ENCODE data around the gene PASK.

PASK gene

DNA sequence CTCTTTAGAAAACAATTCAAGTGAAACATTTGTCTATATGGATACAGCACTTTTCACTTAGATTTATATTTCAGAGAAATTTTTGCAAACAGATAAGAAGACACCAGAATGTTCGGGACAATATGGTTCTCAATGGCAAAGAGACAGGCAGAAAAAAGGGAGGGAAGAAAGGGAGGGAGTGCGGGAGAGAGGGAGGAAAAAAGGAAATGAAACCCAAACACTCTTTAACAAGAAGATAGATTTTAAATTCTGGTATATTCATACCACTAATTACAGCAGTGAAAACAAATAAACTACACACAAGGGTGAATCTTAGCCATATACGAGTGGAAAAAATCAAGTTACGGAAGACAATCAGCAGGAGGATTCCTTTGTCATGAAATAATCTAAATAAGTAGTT, 3.0 kb downstream of the PASK start:
- H3K9me3 ChIP-seq (ENCODE audit: control insufficient read depth, insufficient read depth, low read depth, low read length): no peaks in the 10 kb centered on the region
- H3K4me3 ChIP-seq (ENCODE audit: low read depth, low read length): no peak overlapping the region
- H3K27me3 ChIP-seq (ENCODE audit: control insufficient read depth, insufficient read depth, low read length): peaks cover 2% of the 10 kb centered on the region; the same call in 1 of the 2 replicates
- H3K9ac ChIP-seq (ENCODE audit: low read length): no peak overlapping the region
- peaks cover 7% of the 10 kb centered on the region for H3K36me3 ChIP-seq (ENCODE audit: control insufficient read depth, insufficient read depth, low read length)
- no peak overlapping the region for H3K27ac ChIP-seq (ENCODE audit: low read depth, low read length)
- peaks cover 10% of the 10 kb centered on the region for H3K4me1 ChIP-seq (ENCODE audit: control insufficient read depth, insufficient read depth, low read length)

DNA sequence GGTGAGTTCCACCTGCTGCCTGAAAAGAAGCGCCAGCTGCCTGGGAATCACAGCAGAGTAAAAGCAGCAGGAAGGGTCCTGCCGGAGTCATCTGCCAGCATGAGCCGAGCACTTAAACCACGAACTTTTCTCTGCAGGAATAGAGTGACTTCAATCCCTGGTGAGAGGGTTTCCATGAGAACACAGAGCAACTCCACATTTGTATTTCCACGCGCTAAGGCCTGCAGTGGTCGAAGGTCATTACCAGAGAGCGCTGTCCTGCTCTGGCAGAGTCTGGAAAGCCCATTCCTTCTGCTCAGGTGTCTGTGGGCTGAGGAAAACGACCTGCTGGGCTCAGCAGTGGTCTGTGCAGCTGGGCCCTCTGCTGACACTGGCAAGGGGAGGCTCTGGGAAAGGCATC, 6.7 kb downstream of the PASK start:
- H3K36me3 ChIP-seq (ENCODE audit: control insufficient read depth, insufficient read depth, low read length): peaks cover 42% of the 10 kb centered on the region
- H3K9me3 ChIP-seq (ENCODE audit: control insufficient read depth, insufficient read depth, low read depth, low read length): no peaks in the 10 kb centered on the region
- no peaks in the 10 kb centered on the region for H3K4me1 ChIP-seq (ENCODE audit: control insufficient read depth, insufficient read depth, low read length)
- no peak overlapping the region for H3K9ac ChIP-seq (ENCODE audit: low read length)
- no peak overlapping the region for H3K27ac ChIP-seq (ENCODE audit: low read depth, low read length)
- H3K27me3 ChIP-seq (ENCODE audit: control insufficient read depth, insufficient read depth, low read length): no peaks in the 10 kb centered on the region
- no peak overlapping the region for H3K4me3 ChIP-seq (ENCODE audit: low read depth, low read length)

DNA sequence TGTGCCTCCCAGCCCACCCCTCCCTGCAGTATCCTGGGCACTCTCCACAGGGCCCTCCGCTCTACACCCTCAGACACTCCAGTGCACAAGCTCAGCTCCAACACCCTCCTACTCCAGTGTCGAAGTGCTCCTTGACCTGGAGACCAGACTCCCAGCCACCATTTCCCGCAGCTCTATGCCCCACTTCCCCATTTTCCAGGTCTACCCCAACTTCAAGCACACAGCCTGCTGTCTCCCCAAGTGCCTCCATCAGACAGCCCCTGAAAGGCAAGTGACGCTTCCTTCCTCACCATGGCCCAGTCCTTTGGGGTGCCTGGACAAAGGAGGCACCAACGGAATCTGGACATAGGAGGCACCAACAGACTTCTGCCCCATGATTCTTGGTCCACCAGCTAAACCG, 7.2 kb downstream of the PASK start:
- no peaks in the 10 kb centered on the region for H3K4me1 ChIP-seq (ENCODE audit: control insufficient read depth, insufficient read depth, low read length)
- H3K36me3 ChIP-seq (ENCODE audit: control insufficient read depth, insufficient read depth, low read length): peaks cover 47% of the 10 kb centered on the region
- no peak overlapping the region for H3K27ac ChIP-seq (ENCODE audit: low read depth, low read length)
- no peaks in the 10 kb centered on the region for H3K27me3 ChIP-seq (ENCODE audit: control insufficient read depth, insufficient read depth, low read length)
- no peak overlapping the region for H3K9ac ChIP-seq (ENCODE audit: low read length)
- no peaks in the 10 kb centered on the region for H3K9me3 ChIP-seq (ENCODE audit: control insufficient read depth, insufficient read depth, low read depth, low read length)
- no peak overlapping the region for H3K4me3 ChIP-seq (ENCODE audit: low read depth, low read length)

DNA sequence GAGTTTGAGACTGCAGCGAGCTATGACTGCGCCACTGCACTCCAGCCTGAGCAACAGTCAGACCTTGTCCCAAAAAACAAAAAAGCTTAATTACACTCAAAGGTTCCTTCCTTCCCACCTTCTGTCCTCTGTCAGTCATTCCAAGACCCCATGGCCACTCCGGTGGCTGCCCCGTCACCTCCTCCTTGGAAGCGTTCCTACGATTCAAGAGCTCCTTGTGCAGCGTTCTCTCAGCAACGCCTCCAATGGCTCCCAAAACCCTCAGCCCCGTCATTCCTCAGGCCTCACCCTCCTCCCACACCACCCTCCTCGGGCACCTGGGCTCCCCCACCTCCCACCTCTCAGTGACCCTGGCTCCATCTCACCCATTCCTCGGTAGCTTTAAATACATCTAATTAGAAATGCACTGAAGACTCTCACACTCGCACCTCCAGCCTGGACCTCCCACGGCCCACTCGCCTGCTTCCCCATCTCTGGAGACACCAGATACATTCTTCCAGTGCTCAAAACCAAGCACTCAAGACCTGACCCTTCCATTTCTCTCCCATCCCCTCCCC, 8.0 kb downstream of the PASK start:
- Histone ChIP-seq H3K4me1 (ENCODE audit: control insufficient read depth, insufficient read depth, low read length) (no peaks in the 10 kb centered on the region), H3K27me3 (ENCODE audit: control insufficient read depth, insufficient read depth, low read length) (no peaks in the 10 kb centered on the region), H3K9me3 (ENCODE audit: control insufficient read depth, insufficient read depth, low read depth, low read length) (no peaks in the 10 kb centered on the region), H3K27ac (ENCODE audit: low read depth, low read length) (no peak overlapping the region), H3K4me3 (ENCODE audit: low read depth, low read length) (no peak overlapping the region), H3K9ac (ENCODE audit: low read length) (no peak overlapping the region), H3K36me3 (ENCODE audit: control insufficient read depth, insufficient read depth, low read length) (peaks cover 55% of the 10 kb centered on the region)

DNA sequence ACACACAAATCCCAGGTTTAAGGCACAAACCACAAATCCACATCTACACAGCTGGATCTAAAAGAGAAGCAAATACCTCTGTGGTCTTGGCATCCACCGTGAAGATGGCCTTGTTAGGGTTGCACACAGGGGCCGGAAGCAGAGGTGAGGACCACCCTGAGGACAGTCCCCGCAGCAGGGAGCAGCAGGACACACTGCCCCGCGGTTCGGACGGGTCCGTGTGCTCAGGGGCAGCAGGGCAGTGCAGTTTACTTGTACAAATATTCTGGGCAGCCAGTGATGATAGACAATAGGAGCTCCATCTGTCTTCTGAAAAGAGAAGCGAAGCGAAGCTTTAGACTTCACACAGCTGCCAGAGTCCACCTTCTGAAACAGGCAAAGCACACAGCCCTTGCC, 8.8 kb downstream of the PASK start:
- no peak overlapping the region for H3K27ac ChIP-seq (ENCODE audit: low read depth, low read length)

DNA sequence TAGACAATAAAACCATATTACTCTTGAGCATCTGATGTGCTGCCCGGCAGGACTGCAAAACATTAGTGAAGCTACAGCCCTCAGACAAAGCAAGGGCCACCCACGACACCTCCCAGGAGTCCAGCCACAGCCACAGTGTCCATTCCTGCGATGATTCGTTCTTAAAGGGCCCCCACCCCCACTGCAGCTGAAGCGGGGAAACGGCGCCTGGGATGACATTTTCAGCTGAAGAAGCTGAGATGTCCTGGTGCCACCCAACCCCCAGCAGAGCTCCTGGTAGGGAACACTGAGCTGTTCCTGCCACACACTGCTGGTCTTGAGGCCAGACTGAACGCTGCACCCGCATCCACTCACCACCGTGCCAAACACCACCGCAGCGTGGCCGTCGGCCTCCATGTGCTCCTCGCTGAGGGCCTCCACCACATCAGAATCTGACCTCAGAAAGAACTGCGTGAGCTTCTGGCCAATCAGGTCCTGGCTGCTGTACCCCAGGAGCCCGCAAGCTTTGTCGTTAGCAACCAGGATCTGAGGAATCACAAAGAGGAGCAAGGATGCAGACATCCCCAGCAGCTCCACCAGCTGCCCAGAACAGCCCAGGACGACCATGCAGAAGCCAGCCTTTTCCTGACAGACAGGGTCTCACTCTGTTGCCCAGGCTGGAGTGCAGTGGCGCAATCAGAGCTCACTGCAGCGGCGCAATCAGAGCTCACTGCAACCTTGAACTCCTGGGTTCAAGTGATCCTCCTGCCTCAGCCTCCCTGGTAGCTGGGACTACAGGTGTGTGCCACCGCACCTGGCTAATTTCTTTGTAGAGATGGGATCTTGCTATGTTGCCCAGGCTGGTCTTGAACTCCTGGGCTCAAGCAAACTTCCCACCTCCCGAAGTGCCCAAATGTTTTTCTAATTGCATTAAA, 9.5 kb downstream of the PASK start:
- H3K27me3 ChIP-seq (ENCODE audit: control insufficient read depth, insufficient read depth, low read length): no peaks in the 10 kb centered on the region
- H3K9ac ChIP-seq (ENCODE audit: low read length): no peak overlapping the region
- no peaks in the 10 kb centered on the region for H3K4me1 ChIP-seq (ENCODE audit: control insufficient read depth, insufficient read depth, low read length)
- H3K27ac ChIP-seq (ENCODE audit: low read depth, low read length): no peak overlapping the region
- H3K36me3 ChIP-seq (ENCODE audit: control insufficient read depth, insufficient read depth, low read length): peaks cover 69% of the 10 kb centered on the region
- no peak overlapping the region for H3K4me3 ChIP-seq (ENCODE audit: low read depth, low read length)
- no peaks in the 10 kb centered on the region for H3K9me3 ChIP-seq (ENCODE audit: control insufficient read depth, insufficient read depth, low read depth, low read length)

More for the DNA sequence above, 8.8 kb downstream of the PASK start:
- Histone ChIP-seq H3K27me3 (ENCODE audit: control insufficient read depth, insufficient read depth, low read length) (no peaks in the 10 kb centered on the region), H3K36me3 (ENCODE audit: control insufficient read depth, insufficient read depth, low read length) (peaks cover 62% of the 10 kb centered on the region), H3K4me1 (ENCODE audit: control insufficient read depth, insufficient read depth, low read length) (no peaks in the 10 kb centered on the region), H3K9me3 (ENCODE audit: control insufficient read depth, insufficient read depth, low read depth, low read length) (no peaks in the 10 kb centered on the region), H3K9ac (ENCODE audit: low read length) (no peak overlapping the region), H3K4me3 (ENCODE audit: low read depth, low read length) (no peak overlapping the region)

DNA sequence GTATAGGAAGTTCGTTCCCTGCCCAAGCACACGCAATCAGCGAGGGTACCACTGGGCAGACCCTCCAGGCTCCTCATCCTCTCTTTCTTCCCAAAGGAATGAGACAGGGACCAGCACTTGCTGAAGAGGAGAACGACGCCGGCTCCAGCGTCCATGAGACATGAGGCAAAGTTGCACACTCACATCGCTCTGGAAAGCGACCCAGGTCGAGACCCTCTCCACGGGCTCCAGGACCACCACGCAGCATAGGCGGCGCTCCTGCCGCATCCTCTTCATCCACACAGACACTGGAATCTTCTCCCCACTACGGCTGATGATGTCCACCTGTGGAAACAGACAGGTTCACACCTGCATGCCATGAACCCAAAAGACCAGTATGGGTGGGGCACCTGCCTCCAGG, 10.8 kb downstream of the PASK start:
- Histone ChIP-seq H3K9me3 (ENCODE audit: control insufficient read depth, insufficient read depth, low read depth, low read length) (no peaks in the 10 kb centered on the region), H3K4me1 (ENCODE audit: control insufficient read depth, insufficient read depth, low read length) (no peaks in the 10 kb centered on the region), H3K27me3 (ENCODE audit: control insufficient read depth, insufficient read depth, low read length) (no peaks in the 10 kb centered on the region), H3K36me3 (ENCODE audit: control insufficient read depth, insufficient read depth, low read length) (peaks cover 76% of the 10 kb centered on the region), H3K4me3 (ENCODE audit: low read depth, low read length) (no peak overlapping the region), H3K27ac (ENCODE audit: low read depth, low read length) (no peak overlapping the region), H3K9ac (ENCODE audit: low read length) (no peak overlapping the region)

DNA sequence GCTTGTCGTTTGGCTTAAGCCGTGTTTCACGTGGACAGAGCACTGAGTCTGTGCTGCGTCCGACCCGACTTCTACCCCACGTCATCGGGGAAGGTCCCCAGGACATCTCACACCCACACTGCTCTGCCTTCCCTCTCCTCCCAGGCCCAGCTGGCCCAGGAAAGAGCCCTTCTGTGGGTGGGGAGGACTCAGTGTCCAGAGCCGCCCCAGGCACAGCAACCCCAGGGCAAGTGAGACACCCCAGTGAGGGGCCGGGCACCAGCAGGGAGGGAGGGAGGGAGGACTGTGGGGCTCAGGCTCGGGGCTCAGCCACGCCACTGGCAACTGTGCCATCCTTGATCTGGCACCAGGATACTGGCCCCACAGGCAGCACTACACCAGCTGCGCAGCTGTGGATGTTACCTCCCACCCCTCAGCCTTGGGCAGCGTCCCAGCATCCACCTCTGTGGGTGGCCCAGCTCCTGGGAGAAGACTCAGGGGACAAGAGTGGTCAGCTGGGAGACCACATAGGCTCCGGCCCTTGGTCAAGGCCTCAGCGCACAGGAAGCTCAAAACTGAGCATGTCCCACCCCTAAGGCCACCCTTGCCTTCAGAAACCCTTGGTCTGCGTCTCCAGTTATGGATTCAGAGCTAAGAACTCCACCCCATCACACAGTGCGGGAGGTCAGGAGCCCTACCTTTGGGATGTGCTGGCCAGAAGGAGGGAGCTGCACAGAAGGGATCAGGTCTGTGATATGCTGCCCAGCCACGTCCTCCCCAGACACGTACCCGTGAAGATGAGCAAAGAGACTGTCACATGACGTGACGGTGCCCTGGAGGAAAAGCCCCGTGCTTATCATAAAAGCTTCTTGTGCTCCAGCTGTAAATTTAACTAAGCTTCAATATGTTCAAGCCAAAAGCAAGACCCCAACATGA, 11.7 kb downstream of the PASK start:
- no peak overlapping the region for H3K27ac ChIP-seq (ENCODE audit: low read depth, low read length)
- no peaks in the 10 kb centered on the region for H3K4me1 ChIP-seq (ENCODE audit: control insufficient read depth, insufficient read depth, low read length)
- H3K4me3 ChIP-seq (ENCODE audit: low read depth, low read length): no peak overlapping the region
- no peak overlapping the region for H3K9ac ChIP-seq (ENCODE audit: low read length)
- no peaks in the 10 kb centered on the region for H3K27me3 ChIP-seq (ENCODE audit: control insufficient read depth, insufficient read depth, low read length)
- no peaks in the 10 kb centered on the region for H3K9me3 ChIP-seq (ENCODE audit: control insufficient read depth, insufficient read depth, low read depth, low read length)
- peaks cover 79% of the 10 kb centered on the region for H3K36me3 ChIP-seq (ENCODE audit: control insufficient read depth, insufficient read depth, low read length)

DNA sequence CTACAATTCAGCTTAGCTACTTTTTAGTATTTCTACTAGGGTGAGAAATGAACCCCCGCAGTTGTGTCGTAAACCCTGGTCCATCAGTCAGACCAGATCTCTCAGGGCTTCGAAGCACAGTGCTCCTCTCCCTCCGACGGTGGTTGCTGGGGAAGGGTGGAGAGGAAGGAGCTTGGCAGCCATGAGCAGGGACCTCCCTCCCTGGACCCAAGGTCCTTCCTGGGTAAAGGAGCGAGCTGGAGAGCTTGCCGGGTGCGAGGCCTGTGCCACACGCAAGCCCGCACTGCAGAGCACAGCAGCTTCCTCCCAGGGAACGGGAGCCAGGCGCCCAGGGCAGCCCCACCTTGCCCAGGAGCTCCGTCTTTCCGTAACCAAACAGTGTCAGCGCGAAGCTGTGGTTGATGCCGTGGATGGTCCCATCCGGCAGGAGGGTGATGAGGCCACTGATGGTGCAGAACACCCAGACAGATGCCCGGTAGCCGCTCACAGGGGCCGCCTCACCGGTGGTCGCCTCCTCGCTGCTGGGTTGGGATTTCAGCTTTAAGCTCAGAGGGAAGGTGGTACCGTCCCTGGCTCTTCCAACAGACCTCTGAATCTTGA, 12.5 kb downstream of the PASK start:
- Histone ChIP-seq H3K4me3 (ENCODE audit: low read depth, low read length) (no peak overlapping the region), H3K9me3 (ENCODE audit: control insufficient read depth, insufficient read depth, low read depth, low read length) (no peaks in the 10 kb centered on the region), H3K9ac (ENCODE audit: low read length) (no peak overlapping the region), H3K4me1 (ENCODE audit: control insufficient read depth, insufficient read depth, low read length) (no peaks in the 10 kb centered on the region), H3K27me3 (ENCODE audit: control insufficient read depth, insufficient read depth, low read length) (no peaks in the 10 kb centered on the region), H3K36me3 (ENCODE audit: control insufficient read depth, insufficient read depth, low read length) (peaks cover 76% of the 10 kb centered on the region), H3K27ac (ENCODE audit: low read depth, low read length) (no peak overlapping the region)

DNA sequence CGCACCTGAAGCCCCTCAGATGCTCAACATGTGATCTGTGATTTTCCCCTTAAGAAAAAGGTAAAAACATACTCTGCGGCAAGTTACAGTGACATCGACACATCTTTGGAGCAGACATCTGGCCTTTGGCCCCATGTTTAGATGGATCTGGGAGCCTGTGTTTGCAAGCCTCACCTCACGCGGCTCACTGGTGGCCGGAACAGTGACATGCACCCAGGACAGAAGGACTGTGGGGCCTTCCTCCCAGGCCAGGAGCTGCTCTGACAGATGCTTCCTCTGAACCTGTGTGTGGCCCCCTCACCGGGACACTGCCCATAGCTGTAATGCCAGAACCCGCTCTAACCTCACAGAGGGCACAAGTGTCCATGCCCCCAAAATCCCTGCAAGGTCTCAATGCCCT, 13.1 kb downstream of the PASK start:
- no peak overlapping the region for H3K27ac ChIP-seq (ENCODE audit: low read depth, low read length)
- H3K27me3 ChIP-seq (ENCODE audit: control insufficient read depth, insufficient read depth, low read length): no peaks in the 10 kb centered on the region
- no peaks in the 10 kb centered on the region for H3K4me1 ChIP-seq (ENCODE audit: control insufficient read depth, insufficient read depth, low read length)
- no peak overlapping the region for H3K9ac ChIP-seq (ENCODE audit: low read length)
- H3K9me3 ChIP-seq (ENCODE audit: control insufficient read depth, insufficient read depth, low read depth, low read length): no peaks in the 10 kb centered on the region
- H3K36me3 ChIP-seq (ENCODE audit: control insufficient read depth, insufficient read depth, low read length): peaks cover 78% of the 10 kb centered on the region
- H3K4me3 ChIP-seq (ENCODE audit: low read depth, low read length): no peak overlapping the region

Measured in HUES6 (cell line).